Heart right ventricle (tissue), 16 donors: ENCODE measurements around the gene NFKB1. TPM values are rescaled to one million over a fixed set of nuclear protein-coding genes. Genes with fewer than 3 reads are reported as not detected.
"Not testable (repeated sequence)": the region's sequence is repeated elsewhere in the genome, so short reads cannot be mapped to it uniquely, and the experiment has no call there.

Experiments
- ATAC-seq, 8 donors: fragments of 200-7000 bp; cut with Tn5 transposase; one replicate each; pipeline ENCODE4 v1.9.1; 2020; ENCODE audit warnings: mild to moderate bottlenecking in 8 of 8, moderate library complexity in 8 of 8, moderate number of reproducible peaks in 1 of 8
- DNase-seq, 2 donors: peaks; one replicate each; pipeline ENCODE4 v3.0.0-alpha.2; 2020
- H3K27ac ChIP-seq, 10 donors: fragments of 200-600 bp; sonication (generic) in 2 of 10; one replicate each; pipeline versions ENCODE4 v1.5.0 to v1.8.0; 2020 to 2022; ENCODE audit warnings: mild to moderate bottlenecking in 3 of 10
- H3K27me3 ChIP-seq, 7 donors: fragments of 200-600 bp; one replicate each; pipeline ENCODE4 v1.8.0; 2021 to 2022; ENCODE audit warnings: mild to moderate bottlenecking in 2 of 7
- H3K36me3 ChIP-seq, 9 donors: fragments of 200-600 bp; sonication (generic) in 1 of 9; one replicate each; pipeline versions ENCODE4 v1.5.0 to v1.8.0; 2020 to 2022; ENCODE audit warnings: mild to moderate bottlenecking in 2 of 9
- H3K4me1 ChIP-seq, 9 donors: fragments of 200-600 bp; sonication (generic) in 1 of 9; one replicate each; pipeline versions ENCODE4 v1.5.0 to v1.8.0; 2020 to 2022; ENCODE audit warnings: mild to moderate bottlenecking in 4 of 9
- H3K4me3 ChIP-seq, 10 donors: fragments of 200-600 bp; sonication (generic) in 2 of 10; one replicate each; pipeline versions ENCODE4 v1.5.0 to v1.8.0; 2020 to 2022; ENCODE audit warnings: mild to moderate bottlenecking in 7 of 10, moderate library complexity in 2 of 10
- H3K9me3 ChIP-seq, 11 donors: fragments of 200-600 bp in 10 of 11; sonication (generic) in 2 of 11; one replicate each; pipeline versions ENCODE4 v1.5.0 to v1.8.0; 2013 to 2022; ENCODE audit warnings: mild to moderate bottlenecking in 2 of 11, control low read depth in 1 of 11, moderate library complexity in 1 of 11
- CTCF ChIP-seq, 9 donors: fragments of 200-600 bp; sonication (generic) in 2 of 9; IDR thresholded peaks; one replicate each; pipeline versions ENCODE4 v1.5.0 to v1.8.0; 2021 to 2022; ENCODE audit warnings: antibody characterized with exemption in 9 of 9, mild to moderate bottlenecking in 5 of 9, moderate library complexity in 1 of 9
- WGBS, 2 donors: extraction: QIAGEN DNeasy Blood & Tissue Kit; methylation state at CpG; one replicate each; pipeline ENCODE4 v1.1.7; 2013; ENCODE audit warnings: inconsistent platforms in 1 of 2; 5-methylcytosine and 5-hydroxymethylcytosine counted together
- intact Hi-C, 10 donors: fragments of 100-400 bp; cut with DNase I; formaldehyde crosslinking; loops; one replicate each; pipeline versions ENCODE4 v1.11.1 to v1.14.2; 2022
- polyA plus RNA-seq, 2 donors: library from polyadenylated mRNA; stranded (reverse); fragments of 200-250 nt; gene quantifications; one replicate each; pipeline ENCODE4 v1.2.3, GENCODE V29; 2013
- total RNA-seq, 10 donors: library from RNA; stranded (reverse); fragmentation: NEBNext Ultra II Directional in 3 of 10; extraction: Animal tissue kit (Norgen Biotek cat#: 25700) in 3 of 10; gene quantifications; one replicate each; pipeline versions ENCODE4 v1.2.1 to v1.2.4, GENCODE V29; 2021 to 2023
- donor health status: Arrhythmogenic right ventricular cardiomyopathy.
- donor health status: ischemic (EF 13 %, LVEDD 7.1; RV severe dilation, severe dysfunction).
- donor health status: healthy with polysubstance abuse.
- donor health status: DM: no; HTN: yes; CAD: no.
- donor health status: DM: no; HTN: no; CAD: no.
- donor health status: ischemic (EF 25% LVEDD 6.9; RV normal size, moderate dysfunction).
- donor health status: ischemic (EF 25% LVEDD 5.7; RV mildly dilated, moderate dysfunction).
- donor health status: healthy.
- donor health status: DM: yes; HTN: yes; CAD: no.
- donor health status: Ischemic cardiomyopathy.
- donor health status: ischemic (EF 35%, LVEDD 5.7; RV mildly dilated, moderate dysfunction).
- donor health status: nonischemic (EF 11% LVEDD 7.7; RV severe dilation, severe dysfunction).
- donor health status: DM: yes; HTN: yes; CAD: no.
- donor health status: PGD.
- donor health status: ischemic (EF 29% LVEDD 5.4; RV normal size, mild dysfunction).
- donor health status: nonischemic (EF 23%, LVEDD 6.1; RV moderate dilation, normal function).

NFKB1 gene
- total and polyA plus RNA-seq, 12 donors: 4.5 to 30.3 (median 19.9) TPM

DNA sequence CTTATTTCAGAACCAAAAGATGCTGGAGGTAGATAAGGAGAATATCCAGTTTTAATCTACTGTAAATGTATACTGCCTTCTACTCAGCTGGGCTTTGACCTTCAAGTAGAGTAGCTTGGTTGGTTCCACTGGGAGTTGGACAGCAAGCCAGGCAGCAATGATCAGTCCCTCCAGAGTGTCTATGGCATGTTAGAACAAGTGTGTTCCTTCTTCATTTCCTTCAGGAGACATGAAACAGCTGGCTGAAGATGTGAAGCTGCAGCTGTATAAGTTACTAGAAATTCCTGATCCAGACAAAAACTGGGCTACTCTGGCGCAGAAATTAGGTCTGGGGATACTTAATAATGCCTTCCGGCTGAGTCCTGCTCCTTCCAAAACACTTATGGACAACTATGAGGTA lies 111.1 kb downstream of the NFKB1 start:
- ATAC-seq (no peak), DNase-seq (no peak)
- no peaks in the 10 kb centered on the region for H3K9me3 ChIP-seq
- peaks cover 0 to 100% (median 67%) of the 10 kb centered on the region in 9 donors for H3K36me3 ChIP-seq
- WGBS, 2 donors: 84 to 90% methylated on average over 2 of the region's 2 CpGs
- no peak overlapping the region for H3K4me3 ChIP-seq
- TF ChIP-seq CTCF (IDR thresholded peaks at IDR 0.05): no peak
- peaks cover 0 to 19% (median 3%) of the 10 kb centered on the region in 9 donors for H3K4me1 ChIP-seq
- H3K27ac ChIP-seq: peak overlapping the region in 3 of 10 donors; percentile 7 to 79 (median 55)
- intact Hi-C loops: loop anchor here in 4 of 10 donors (5.0 to 10.0 kb wide), 4 partner anchors 110 to 485 kb away; partner anchors contain the start of genes BDH2 (in 1 of the 4) and NFKB1 (in 1 of the 4)
- H3K27me3 ChIP-seq: no peaks in the 10 kb centered on the region

DNA sequence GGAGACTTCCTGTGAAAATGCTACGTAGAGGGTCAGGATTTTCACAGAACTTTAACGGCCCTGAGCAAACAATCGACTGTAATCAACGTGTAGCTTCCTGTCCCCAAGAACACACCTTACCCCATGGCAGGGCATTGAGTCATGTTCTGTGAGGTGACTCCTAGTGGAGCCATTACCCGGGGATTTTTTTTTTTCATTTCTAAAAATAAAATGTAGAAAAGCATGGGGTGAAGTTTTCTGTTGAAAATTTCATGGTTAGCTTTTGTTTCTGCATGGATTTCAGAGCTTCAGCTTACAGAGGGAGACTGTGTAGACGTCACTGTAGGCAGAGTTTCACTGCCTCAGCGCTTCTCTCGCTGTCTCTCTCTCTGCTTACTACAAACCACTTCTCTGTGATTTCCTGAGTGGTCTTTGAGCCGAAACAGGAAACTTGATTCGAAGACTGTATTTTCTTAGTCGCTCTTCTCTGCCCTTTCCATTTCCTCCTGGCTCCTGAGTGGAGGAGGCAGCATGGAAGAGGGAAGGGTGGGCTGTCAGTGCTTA lies 111.7 kb downstream of the NFKB1 start:
- peaks cover 0 to 19% (median 3%) of the 10 kb centered on the region in 9 donors for H3K4me1 ChIP-seq
- no peaks in the 10 kb centered on the region for H3K9me3 ChIP-seq
- WGBS, 2 donors: 51 to 62% methylated on average over 11 of the region's 11 CpGs
- intact Hi-C loops: loop anchor here in 4 of 10 donors (5.0 to 10.0 kb wide), 4 partner anchors 111 to 484 kb away; partner anchors contain the start of genes BDH2 (in 1 of the 4) and NFKB1 (in 1 of the 4)
- peak overlapping the region in 4 of 10 donors; percentile 20 to 79 (median 44) for H3K27ac ChIP-seq
- DNase-seq (no peak), ATAC-seq (peak in 2 of 8 donors; percentile 38 to 44)
- no peak for TF ChIP-seq CTCF (IDR thresholded peaks at IDR 0.05)
- H3K4me3 ChIP-seq: peak overlapping the region in 1 of 10 donors; percentile 39
- H3K36me3 ChIP-seq: peaks cover 0 to 97% (median 60%) of the 10 kb centered on the region in 9 donors
- no peaks in the 10 kb centered on the region for H3K27me3 ChIP-seq

- Histone ChIP-seq H3K4me1 (peaks cover 0 to 19% (median 3%) of the 10 kb centered on the region in 9 donors), H3K27me3 (no peaks in the 10 kb centered on the region), H3K9me3 (no peaks in the 10 kb centered on the region), H3K27ac (peak overlapping the region in 6 of 10 donors; percentile 3 to 79 (median 32)), H3K4me3 (peak overlapping the region in 1 of 10 donors; percentile 39), H3K36me3 (peaks cover 0 to 78% (median 46%) of the 10 kb centered on the region in 9 donors)
- no peak for TF ChIP-seq CTCF (IDR thresholded peaks at IDR 0.05)
- WGBS, 2 donors: 65 to 69% methylated on average over 9 of the region's 9 CpGs
- ATAC-seq (peak in 6 of 8 donors; percentile 24 to 61 (median 44)), DNase-seq (no peak)
- intact Hi-C loops: loop anchor here in 4 of 10 donors (5.0 to 10.0 kb wide), 5 partner anchors 112 to 482 kb away; partner anchors contain the start of genes BDH2 (in 1 of the 4) and NFKB1 (in 1 of the 4)
These were observed 113.6 kb downstream of the NFKB1 start for GRCh38 chr4:102614801-102615200.

GRCh38 chr4:102616636-102617035 lies 115.5 kb downstream of the NFKB1 start:
- ATAC-seq (no peak), DNase-seq (no peak)
- H3K27me3 ChIP-seq: no peaks in the 10 kb centered on the region
- no peak for TF ChIP-seq CTCF (IDR thresholded peaks at IDR 0.05)
- WGBS, 2 donors: 61 to 72% methylated on average over 9 of the region's 9 CpGs
- intact Hi-C loops: loop anchor here in 2 of 10 donors (5.0 to 10.0 kb wide), 3 partner anchors 162 to 391 kb away; no protein-coding TSS in a partner anchor
- no peaks in the 10 kb centered on the region for H3K9me3 ChIP-seq
- H3K36me3 ChIP-seq: peaks cover 0 to 59% (median 33%) of the 10 kb centered on the region in 9 donors
- no peak overlapping the region for H3K4me3 ChIP-seq
- H3K27ac ChIP-seq: no peak overlapping the region
- H3K4me1 ChIP-seq: peaks cover 0 to 28% (median 7%) of the 10 kb centered on the region in 9 donors

- WGBS, 2 donors: 70 to 74% methylated on average over 9 of the region's 9 CpGs
- H3K9me3 ChIP-seq, H3K27me3 ChIP-seq, H3K27ac ChIP-seq, ATAC-seq, H3K4me3 ChIP-seq, DNase-seq: not testable (repeated sequence)
- Histone ChIP-seq H3K36me3 (peaks cover 0 to 36% (median 17%) of the 10 kb centered on the region in 9 donors), H3K4me1 (peaks cover 0 to 19% (median 7%) of the 10 kb centered on the region in 9 donors)
- intact Hi-C loops: loop anchor here in 3 of 10 donors (2.0 to 10.0 kb wide), 4 partner anchors 164 to 390 kb away; no protein-coding TSS in a partner anchor
These were observed 117.9 kb downstream of the NFKB1 start for GRCh38 chr4:102619021-102619420.

- not testable (repeated sequence) for DNase-seq, H3K9me3 ChIP-seq, H3K27me3 ChIP-seq, H3K4me3 ChIP-seq, H3K27ac ChIP-seq
- intact Hi-C loops: loop anchor here (1.0 to 10.0 kb wide), 16 partner anchors 165 to 482 kb away; partner anchors contain the start of genes BDH2 (in 6 of the 10), CISD2 (in 1 of the 10) and UBE2D3 (in 1 of the 10)
- Histone ChIP-seq H3K4me1 (peaks cover 0 to 11% (median 5%) of the 10 kb centered on the region in 9 donors), H3K36me3 (peaks cover 0 to 26% (median 7%) of the 10 kb centered on the region in 9 donors)
- ATAC-seq: peak in 3 of 8 donors; percentile 17 to 27 (median 22)
- 69 to 75% methylated on average over 4 of the region's 4 CpGs for WGBS, 2 donors
These were observed 118.8 kb downstream of the NFKB1 start for GRCh38 chr4:102619776-102620631.
